Vagina (tissue), 2 donors: ENCODE results near the gene NRGN. TPM values are rescaled to one million over a fixed set of nuclear protein-coding genes. Genes with fewer than 3 reads are reported as not detected.
A peak's percentile ranks its signal among the peaks of the same experiment; 100 is the strongest.

Experiments
- DNase-seq, 2 donors: peaks; one replicate each; pipeline ENCODE4 v3.0.0-alpha.2; 2017; ENCODE audit errors: extremely low spot score in 2 of 2
- H3K27ac ChIP-seq: fragments of 200-600 bp; sonication (generic); one replicate; pipeline ENCODE4 v1.5.1; 2019
- H3K27me3 ChIP-seq: fragments of 200-600 bp; sonication (generic); one replicate; pipeline ENCODE4 v1.5.1; 2019
- H3K36me3 ChIP-seq, 2 donors: fragments of 200-600 bp; sonication (generic); one replicate each; pipeline ENCODE4 v1.5.1; 2017 to 2019
- H3K4me1 ChIP-seq: fragments of 200-600 bp; sonication (generic); one replicate; pipeline ENCODE4 v1.5.1; 2019
- H3K4me3 ChIP-seq, 2 donors: fragments of 200-600 bp; sonication (generic); 1 replicate in 1 of 2; 2 replicates in 1 of 2; pipeline ENCODE4 v1.5.1; 2016 to 2019
- H3K9me3 ChIP-seq: fragments of 200-600 bp; sonication (generic); one replicate; pipeline ENCODE4 v1.5.1; 2019
- POLR2A ChIP-seq, 2 donors: fragments of 450-650 bp; IDR thresholded peaks; one replicate each; pipeline ENCODE4 v1.6.1; 2017; ENCODE audit warnings: antibody characterized with exemption in 2 of 2, mild to moderate bottlenecking in 2 of 2, moderate library complexity in 2 of 2
- POLR2AphosphoS5 ChIP-seq, 2 donors: sonication (generic); formaldehyde crosslinking; IDR thresholded peaks; one replicate each; pipeline ENCODE4 v1.9.0; 2017; ENCODE audit warnings: antibody characterized with exemption in 2 of 2, mild to moderate bottlenecking in 2 of 2, low read depth in 1 of 2; ENCODE audit not compliant: insufficient read depth in 1 of 2
- intact Hi-C: fragments of 100-400 bp; cut with DNase I; formaldehyde crosslinking; loops from one replicate; pipeline ENCODE4 v1.15.1; 2023
- total RNA-seq: library from RNA; depleted of rRNA; stranded (reverse); fragments of >200 nt; gene quantifications from one replicate; pipeline ENCODE4 v1.2.3, GENCODE V29; 2016
- TF ChIP-seq, protein P1 (sequence below), 3 experiments: fragments of 450-650 bp in 2 of 3; fragments of 200-600 bp in 1 of 3; sonication (generic) in 1 of 3; IDR thresholded peaks; one replicate each; pipeline ENCODE4 v1.5.1; 2017 to 2019; ENCODE audit warnings: antibody characterized with exemption in 3 of 3, mild to moderate bottlenecking in 2 of 3, moderate library complexity in 2 of 3

Gene NRGN
- total RNA-seq, 1 donor from 2014 or later, result 0.98 TPM

GRCh38 chr11:124783002-124783401 is 43.3 kb downstream of the NRGN start:
- Histone ChIP-seq H3K4me3 (no peak overlapping the region), H3K27me3 (no peaks in the 10 kb centered on the region), H3K27ac (no peak overlapping the region), H3K9me3 (no peaks in the 10 kb centered on the region), H3K4me1 (no peaks in the 10 kb centered on the region), H3K36me3 (no peaks in the 10 kb centered on the region)
- intact Hi-C loops, result no loop called here
- TF ChIP-seq POLR2A (IDR thresholded peaks at IDR 0.05) (no peak), POLR2AphosphoS5 (IDR thresholded peaks at IDR 0.05; ENCODE audit: insufficient read depth in 1 of 2, low read depth in 1 of 2) (no peak)
- TF ChIP-seq, protein P1, sequence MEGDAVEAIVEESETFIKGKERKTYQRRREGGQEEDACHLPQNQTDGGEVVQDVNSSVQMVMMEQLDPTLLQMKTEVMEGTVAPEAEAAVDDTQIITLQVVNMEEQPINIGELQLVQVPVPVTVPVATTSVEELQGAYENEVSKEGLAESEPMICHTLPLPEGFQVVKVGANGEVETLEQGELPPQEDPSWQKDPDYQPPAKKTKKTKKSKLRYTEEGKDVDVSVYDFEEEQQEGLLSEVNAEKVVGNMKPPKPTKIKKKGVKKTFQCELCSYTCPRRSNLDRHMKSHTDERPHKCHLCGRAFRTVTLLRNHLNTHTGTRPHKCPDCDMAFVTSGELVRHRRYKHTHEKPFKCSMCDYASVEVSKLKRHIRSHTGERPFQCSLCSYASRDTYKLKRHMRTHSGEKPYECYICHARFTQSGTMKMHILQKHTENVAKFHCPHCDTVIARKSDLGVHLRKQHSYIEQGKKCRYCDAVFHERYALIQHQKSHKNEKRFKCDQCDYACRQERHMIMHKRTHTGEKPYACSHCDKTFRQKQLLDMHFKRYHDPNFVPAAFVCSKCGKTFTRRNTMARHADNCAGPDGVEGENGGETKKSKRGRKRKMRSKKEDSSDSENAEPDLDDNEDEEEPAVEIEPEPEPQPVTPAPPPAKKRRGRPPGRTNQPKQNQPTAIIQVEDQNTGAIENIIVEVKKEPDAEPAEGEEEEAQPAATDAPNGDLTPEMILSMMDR (IDR thresholded peaks at IDR 0.05), result no peak
- DNase-seq, result no peak

GRCh38 chr11:124784051-124784450 is 44.3 kb downstream of the NRGN start:
- TF ChIP-seq, protein P1 (IDR thresholded peaks at IDR 0.05), result no peak
- TF ChIP-seq POLR2AphosphoS5 (IDR thresholded peaks at IDR 0.05; ENCODE audit: insufficient read depth in 1 of 2, low read depth in 1 of 2), result no peak
- TF ChIP-seq POLR2A (IDR thresholded peaks at IDR 0.05), result no peak
- H3K9me3 ChIP-seq, result no peaks in the 10 kb centered on the region

GRCh38 chr11:124788521-124788920 is 48.8 kb downstream of the NRGN start:
- Histone ChIP-seq H3K4me3 (no peak overlapping the region), H3K36me3 (no peaks in the 10 kb centered on the region), H3K4me1 (peaks cover 15% of the 10 kb centered on the region), H3K27me3 (no peaks in the 10 kb centered on the region), H3K27ac (no peak overlapping the region), H3K9me3 (no peaks in the 10 kb centered on the region)
- no peak for DNase-seq
- TF ChIP-seq POLR2AphosphoS5 (IDR thresholded peaks at IDR 0.05; ENCODE audit: insufficient read depth in 1 of 2, low read depth in 1 of 2) (no peak), POLR2A (IDR thresholded peaks at IDR 0.05) (no peak)
- TF ChIP-seq, protein P1 (IDR thresholded peaks at IDR 0.05), result no peak
- intact Hi-C loops, result no loop called here

More at GRCh38 chr11:124784051-124784450, 44.3 kb downstream of the NRGN start:
- intact Hi-C loops, result no loop called here
- Histone ChIP-seq H3K27ac (no peak overlapping the region), H3K27me3 (no peaks in the 10 kb centered on the region), H3K36me3 (no peaks in the 10 kb centered on the region), H3K4me3 (no peak overlapping the region), H3K4me1 (no peaks in the 10 kb centered on the region)
- no peak for DNase-seq

- no peak overlapping the region for H3K27ac ChIP-seq
- peaks cover 21% of the 10 kb centered on the region for H3K4me1 ChIP-seq
- no peaks in the 10 kb centered on the region for H3K27me3 ChIP-seq
- H3K36me3 ChIP-seq, result no peaks in the 10 kb centered on the region
- H3K9me3 ChIP-seq, result no peaks in the 10 kb centered on the region
- DNase-seq, result no peak
- intact Hi-C loops, result no loop called here
- TF ChIP-seq, protein P1 (IDR thresholded peaks at IDR 0.05), result no peak
- no peak overlapping the region for H3K4me3 ChIP-seq
Observed at GRCh38 chr11:124791626-124792341, 52.0 kb downstream of the NRGN start.

DNA sequence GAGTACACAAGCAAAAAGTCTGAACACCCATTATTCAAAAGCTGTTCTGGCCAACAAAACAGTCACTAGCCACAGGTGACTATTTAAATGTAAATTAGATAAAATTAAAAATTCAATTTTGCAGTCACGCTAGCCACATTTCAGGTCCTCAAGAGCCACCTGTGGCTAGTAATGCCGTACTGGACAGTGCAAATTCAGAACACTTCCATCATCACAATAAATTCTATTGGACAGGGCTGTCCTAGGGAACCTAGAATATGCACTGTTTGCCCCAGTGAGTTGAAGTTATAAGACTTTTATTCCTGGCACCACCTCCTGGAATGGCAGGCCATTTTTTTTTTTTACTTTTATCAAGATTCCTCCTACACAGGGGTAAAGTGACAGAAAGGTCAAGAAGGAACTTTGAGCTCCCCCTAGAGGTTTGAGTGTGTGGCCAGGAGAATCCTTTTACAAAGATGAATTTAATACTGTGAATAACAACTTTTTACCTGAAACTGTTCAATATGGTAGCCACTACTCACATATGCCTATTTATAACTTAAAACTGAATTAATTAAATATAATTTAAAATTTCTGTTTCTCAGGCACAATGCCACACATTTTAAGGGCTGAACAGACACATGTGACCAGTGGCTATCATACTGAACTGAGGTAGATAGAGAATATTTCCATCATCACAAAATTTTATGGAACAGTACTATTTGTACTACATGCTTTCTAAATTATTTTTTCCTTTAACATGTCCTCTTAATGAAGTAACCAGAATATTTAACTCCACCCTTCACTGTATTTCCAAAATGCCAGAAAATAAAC is 53.9 kb downstream of the NRGN start:
- H3K27ac ChIP-seq, result no peak overlapping the region
- H3K4me3 ChIP-seq, result no peak overlapping the region
- H3K27me3 ChIP-seq, result no peaks in the 10 kb centered on the region
- intact Hi-C loops, result no loop called here
- TF ChIP-seq, protein P1 (IDR thresholded peaks at IDR 0.05), result peak in 1 of 3 experiments; percentile 25
- TF ChIP-seq POLR2A (IDR thresholded peaks at IDR 0.05) (no peak), POLR2AphosphoS5 (IDR thresholded peaks at IDR 0.05; ENCODE audit: insufficient read depth in 1 of 2, low read depth in 1 of 2) (no peak)
- no peak for DNase-seq
- peaks cover 36% of the 10 kb centered on the region for H3K4me1 ChIP-seq
- H3K9me3 ChIP-seq, result no peaks in the 10 kb centered on the region
- no peaks in the 10 kb centered on the region for H3K36me3 ChIP-seq
